HG03139 (cell line): ENCODE measurements around the gene MGST1.

ENCODE experiments used
- ATAC-seq: cut with Tn5 transposase; IDR thresholded peaks from one replicate; pipeline ENCODE4 v1.9.1; 2021; ENCODE audit not compliant: unreplicated experiment

MGST1 gene

DNA sequence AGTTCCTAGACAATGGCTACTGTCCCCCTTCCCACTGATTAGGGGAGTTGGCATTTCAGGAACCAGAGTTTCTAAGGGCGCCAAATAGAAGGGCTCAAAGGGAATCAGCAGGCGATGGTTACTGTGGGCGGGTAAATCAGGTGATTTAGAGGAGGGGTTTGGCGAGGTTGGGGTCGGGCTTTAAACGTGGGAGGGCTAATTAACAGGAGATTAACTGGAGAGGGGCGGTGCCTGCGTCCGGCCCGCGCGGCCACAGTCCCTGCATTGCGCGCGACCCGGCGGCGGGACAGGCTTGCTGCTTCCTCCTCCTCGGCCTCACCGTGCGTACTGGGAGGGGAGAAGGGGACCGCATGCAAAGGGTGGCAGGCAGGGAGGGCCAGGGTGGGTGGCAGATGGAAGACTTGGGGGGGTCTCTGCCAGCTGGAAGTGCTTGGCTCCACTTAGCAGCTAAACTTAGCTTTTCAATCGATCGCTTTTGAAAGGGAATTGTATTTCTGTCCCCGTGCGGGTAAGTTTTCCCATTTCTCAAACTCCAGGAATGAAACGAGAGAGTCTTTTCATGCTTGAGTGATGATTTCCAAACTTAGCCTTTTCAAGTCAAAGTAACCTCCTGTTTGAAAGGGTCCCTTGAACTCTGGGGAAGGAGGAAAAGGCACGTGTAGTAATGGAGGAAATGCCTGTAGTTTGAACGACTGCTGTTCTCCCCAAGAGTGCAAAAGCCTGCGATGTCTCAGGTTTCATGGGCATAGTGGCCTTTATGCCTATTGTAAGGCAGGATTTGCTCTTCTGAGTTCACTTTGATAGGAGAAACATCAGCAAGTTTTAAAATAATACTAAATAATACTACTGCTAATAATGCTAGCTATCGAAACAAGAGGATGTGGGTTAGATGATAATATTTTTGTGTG lies at the start of gene MGST1:
MGST1 (plus strand) TSS at position 255 of the 908 bp plus-strand sequence. CDS start 6,608 bp downstream, outside the sequence.
- peak; percentile 55 for ATAC-seq

- no peak for ATAC-seq
These were observed 48.0 kb upstream of the MGST1 start for GRCh38 chr12:16299403-16299802.

- no peak for ATAC-seq
These were observed 47.3 kb upstream of the MGST1 start for GRCh38 chr12:16300122-16300521.

- ATAC-seq = no peak
These were observed 46.7 kb upstream of the MGST1 start for GRCh38 chr12:16300736-16301135.

DNA sequence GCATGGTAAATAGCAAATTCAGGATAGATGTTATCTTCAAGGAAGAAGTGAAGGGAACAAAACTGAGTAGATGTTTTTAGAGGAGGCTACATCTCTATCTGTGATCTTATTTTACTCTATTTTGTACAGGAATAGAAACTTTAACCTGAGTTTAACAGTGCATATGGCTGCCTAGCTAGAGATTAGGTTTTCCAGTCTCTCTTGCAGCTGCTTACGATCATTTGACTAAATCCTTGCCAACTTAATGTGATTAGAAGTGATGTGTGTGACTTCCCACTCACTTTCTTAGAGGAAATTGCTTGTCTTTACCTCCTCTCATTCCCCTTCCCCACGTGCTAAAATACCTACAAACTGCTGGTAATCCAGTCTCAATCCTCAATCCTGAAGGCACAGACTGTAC lies 43.5 kb upstream of the MGST1 start:
- ATAC-seq = no peak

- no peak for ATAC-seq
These were observed 39.5 kb upstream of the MGST1 start for GRCh38 chr12:16307856-16308475.

GRCh38 chr12:16310934-16311333 lies 36.5 kb upstream of the MGST1 start:
- no peak for ATAC-seq

DNA sequence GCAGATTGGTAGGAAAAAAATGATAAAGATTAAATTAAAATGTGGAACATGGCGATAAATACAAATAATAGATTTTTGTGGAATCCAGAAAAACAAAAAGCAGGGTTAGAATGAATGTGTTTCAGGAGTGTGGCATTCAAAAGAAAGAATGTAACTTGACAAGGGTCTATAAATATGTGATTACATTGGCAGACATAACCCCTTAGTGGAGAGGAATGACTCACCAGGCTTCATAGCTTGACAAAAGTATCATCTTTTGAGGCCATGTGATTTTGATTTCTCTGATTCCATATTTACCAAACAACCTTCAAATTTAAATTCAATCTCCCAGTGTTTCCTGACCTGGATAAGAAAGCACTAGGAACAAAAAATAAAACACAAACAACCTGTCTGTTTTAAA lies 24.4 kb upstream of the MGST1 start:
- no peak for ATAC-seq

GRCh38 chr12:16323638-16324037 lies 23.8 kb upstream of the MGST1 start:
- no peak for ATAC-seq

DNA sequence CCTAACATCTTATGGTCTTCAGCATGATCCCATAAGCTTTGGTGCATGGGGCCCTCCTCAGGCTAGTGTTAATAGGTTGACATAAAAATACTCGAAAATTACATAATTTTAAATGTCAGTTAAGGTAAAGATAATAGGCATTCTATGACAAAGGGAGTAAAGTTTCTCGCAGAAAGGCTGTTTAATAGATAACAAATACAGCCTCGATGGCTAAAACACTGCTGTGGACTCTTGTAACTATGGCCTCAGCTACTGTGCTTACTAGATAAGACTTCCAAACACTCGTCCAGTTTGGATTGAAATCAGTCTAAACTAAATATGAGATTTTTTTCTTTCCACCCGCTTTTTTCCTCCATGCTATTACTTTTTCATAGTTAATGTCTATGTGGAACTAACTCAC lies 23.2 kb upstream of the MGST1 start:
- no peak for ATAC-seq

GRCh38 chr12:16324772-16325171 lies 22.7 kb upstream of the MGST1 start:
- no peak for ATAC-seq

- ATAC-seq = no peak
These were observed 22.0 kb upstream of the MGST1 start for GRCh38 chr12:16325426-16325825.

GRCh38 chr12:16327963-16328362 lies 19.5 kb upstream of the MGST1 start:
- ATAC-seq = no peak

GRCh38 chr12:16329594-16329993 lies 17.9 kb upstream of the MGST1 start:
- ATAC-seq = no peak

DNA sequence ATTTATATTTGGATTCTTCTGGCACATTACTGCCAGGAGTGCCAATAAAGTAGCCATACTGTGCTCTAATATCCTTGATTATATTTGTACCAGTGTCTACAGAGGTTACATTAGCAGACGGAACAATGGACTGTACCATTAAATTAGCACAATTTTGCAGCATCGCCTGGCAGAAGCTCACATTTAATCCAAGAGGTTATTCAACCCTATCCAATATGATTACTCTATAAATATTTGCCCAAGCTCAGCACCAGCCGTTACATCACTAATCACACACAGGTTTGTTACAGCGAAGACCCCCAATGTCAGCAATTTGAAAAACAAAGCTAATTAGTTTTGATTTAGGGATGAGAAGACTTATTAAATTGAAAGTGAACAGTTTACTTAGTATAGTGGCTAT lies 16.9 kb upstream of the MGST1 start:
- no peak for ATAC-seq

DNA sequence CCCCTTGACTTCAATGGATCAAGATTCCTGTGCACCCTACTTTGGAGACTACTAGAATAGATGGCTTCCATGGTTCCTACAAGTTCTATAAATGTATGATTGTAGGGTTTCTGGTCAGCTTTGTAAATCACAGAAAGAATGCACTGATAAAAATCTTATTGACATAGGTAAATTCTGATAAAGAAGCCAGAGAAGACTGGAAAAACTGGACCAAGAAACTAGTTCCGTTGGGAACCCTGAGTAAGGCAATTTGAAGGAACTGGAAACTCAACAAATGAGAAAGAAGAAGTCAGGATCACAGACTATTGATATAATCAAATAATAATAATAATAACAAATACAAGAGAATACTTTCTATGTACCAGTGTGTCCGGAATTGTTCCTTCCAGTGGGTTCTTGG lies 15.4 kb upstream of the MGST1 start:
- ATAC-seq = no peak

DNA sequence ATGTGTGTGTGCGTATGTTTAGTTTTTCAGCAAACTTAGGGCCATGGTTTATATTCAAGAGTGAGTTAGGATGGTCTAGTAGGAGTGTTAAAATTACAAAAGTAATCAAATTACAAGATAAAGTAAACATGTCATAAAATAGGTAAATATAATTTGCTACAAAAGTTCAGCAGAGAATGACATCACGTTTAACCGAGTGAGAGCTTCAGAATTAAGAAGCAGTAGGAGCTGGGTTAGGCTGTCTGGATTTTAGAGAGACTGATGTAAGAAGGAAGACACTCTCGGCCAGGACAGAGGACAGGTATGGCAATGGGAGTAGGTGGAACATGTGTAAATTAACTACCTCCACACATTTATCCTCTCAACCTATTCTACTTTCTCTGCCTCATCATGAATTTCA lies 11.6 kb upstream of the MGST1 start:
- ATAC-seq = no peak

DNA sequence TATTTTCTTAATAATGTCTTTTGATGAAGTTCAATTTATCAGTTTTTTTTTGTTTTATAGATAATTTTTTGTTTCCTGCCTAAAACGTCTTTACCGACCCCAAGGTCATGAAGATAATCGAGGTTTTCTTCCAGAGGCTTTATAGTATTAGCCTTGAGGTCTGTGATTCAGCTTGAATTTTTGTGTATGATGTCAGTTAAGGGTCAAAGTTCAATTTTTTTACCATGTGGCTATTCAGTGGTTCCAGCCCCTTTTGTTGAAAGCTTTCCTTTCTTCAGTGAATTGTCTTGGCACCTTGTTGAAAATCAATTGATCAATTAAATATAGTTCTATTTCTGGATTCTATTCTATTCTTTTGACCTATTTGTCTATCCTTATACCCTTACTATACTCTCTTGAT lies 3.2 kb upstream of the MGST1 start:
- ATAC-seq = no peak

- no peak for ATAC-seq
These were observed 2.3 kb upstream of the MGST1 start for GRCh38 chr12:16345105-16345504.

GRCh38 chr12:16346958-16347357 lies 487 bp upstream of the MGST1 start:
- no peak for ATAC-seq

- peak; percentile 54 for ATAC-seq
These were observed 1.1 kb downstream of the MGST1 start for GRCh38 chr12:16348435-16349130.

DNA sequence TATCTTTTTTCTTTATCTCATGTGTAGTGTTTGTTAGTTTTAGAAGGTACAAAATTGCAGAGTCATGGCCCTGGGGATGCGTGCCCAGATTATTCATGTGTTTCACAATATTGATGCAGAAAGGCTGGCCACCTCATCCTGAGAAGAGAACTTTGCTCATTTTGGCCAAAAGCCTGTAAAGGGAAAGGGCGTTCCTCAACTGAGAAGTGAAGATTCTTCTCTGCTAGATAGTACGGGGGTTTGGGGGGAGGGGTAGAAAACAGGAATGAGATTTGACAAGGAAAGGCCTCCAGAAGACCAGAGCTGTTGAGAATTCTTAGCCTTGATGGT lies 1.7 kb downstream of the MGST1 start:
- peak; percentile 30 for ATAC-seq
